Testis (tissue), 2 donors: ENCODE data around the gene ANAPC2.

ENCODE experiments used
- CTCF ChIP-seq, 3 experiments: fragments of 450-650 bp in 2 of 3; fragments of 200-600 bp in 1 of 3; sonication (generic) in 1 of 3; IDR thresholded peaks; one replicate each; pipeline ENCODE4 v1.5.1; 2016 to 2019; ENCODE audit warnings: antibody characterized with exemption in 3 of 3, mild to moderate bottlenecking in 2 of 3, moderate library complexity in 1 of 3
- POLR2A ChIP-seq: fragments of 450-650 bp; IDR thresholded peaks from one replicate; pipeline ENCODE4 v1.6.1; 2017; ENCODE audit warnings: antibody characterized with exemption, mild to moderate bottlenecking, moderate library complexity

DNA sequence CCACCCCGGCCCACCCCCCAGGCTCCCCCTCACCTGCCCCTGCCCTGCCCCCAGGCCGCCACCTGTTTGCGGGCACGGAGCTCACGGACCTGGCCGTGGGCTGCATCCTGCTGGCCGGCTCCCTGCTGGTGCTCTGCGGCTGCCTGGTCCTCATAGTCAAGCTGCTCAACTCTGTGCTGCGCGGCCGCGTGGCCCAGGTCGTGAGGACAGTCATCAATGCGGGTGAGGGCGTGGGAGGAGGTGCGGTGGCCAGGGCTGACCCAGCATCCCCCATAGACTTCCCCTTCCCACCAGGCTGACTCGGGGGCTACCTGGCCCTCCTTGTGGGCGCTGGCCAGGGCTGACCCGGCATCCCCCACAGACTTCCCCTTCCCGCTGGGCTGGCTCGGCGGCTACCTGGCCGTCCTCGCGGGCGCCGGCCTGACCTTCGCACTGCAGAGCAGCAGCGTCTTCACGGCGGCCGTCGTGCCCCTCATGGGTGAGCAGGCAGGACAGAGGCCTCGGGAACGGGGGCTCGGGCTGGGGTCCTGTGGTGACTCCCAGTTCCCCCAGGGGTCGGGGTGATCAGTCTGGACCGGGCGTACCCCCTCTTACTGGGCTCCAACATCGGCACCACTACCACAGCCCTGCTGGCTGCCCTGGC lies 45.8 kb upstream of the ANAPC2 start:
- TF ChIP-seq CTCF (IDR thresholded peaks at IDR 0.05) (no peak), POLR2A (no peak)
